Left lobe of liver (tissue), 2 donors: ENCODE measurements around the gene PCDHA1. TPM values are rescaled to one million over a fixed set of nuclear protein-coding genes. Genes with fewer than 3 reads are reported as not detected.
"Not testable (repeated sequence)": the region's sequence is repeated elsewhere in the genome, so short reads cannot be mapped to it uniquely, and the experiment has no call there.

Source experiments
- ATAC-seq: fragments of 200-7000 bp; cut with Tn5 transposase; one replicate; pipeline ENCODE4 v1.9.1; 2020; ENCODE audit warnings: mild to moderate bottlenecking, moderate library complexity
- DNase-seq: peaks from one replicate; pipeline ENCODE4 v3.0.0-alpha.2; 2020; ENCODE audit warnings: low spot score
- total RNA-seq: library from RNA; stranded (reverse); gene quantifications from one replicate; pipeline ENCODE4 v1.2.1, GENCODE V29; 2021
- donor health status: DM: no; HTN: no; CAD: no; lungs with moderate emphysema.
- donor health status: DM: no; HTN: yes; CAD: no.

PCDHA1 gene
- total RNA-seq, 1 donor from 2014 or later = not detected

GRCh38 chr5:140808241-140808888, 22.4 kb downstream of the PCDHA1 start:
- not testable (repeated sequence) for DNase-seq, ATAC-seq

GRCh38 chr5:140808889-140809291, 22.9 kb downstream of the PCDHA1 start:
- ATAC-seq (no peak), DNase-seq (no peak)

- DNase-seq = no peak
- no peak for ATAC-seq
These were observed 35.7 kb downstream of the PCDHA1 start, which contains the start of gene PCDHA5 for GRCh38 chr5:140821375-140822280. Gene PCDHA5 (plus strand): TSS chr5:140821613.

GRCh38 chr5:140822281-140822629, 36.3 kb downstream of the PCDHA1 start:
- DNase-seq = no peak
- ATAC-seq = no peak

GRCh38 chr5:140822969-140823368, 37.0 kb downstream of the PCDHA1 start:
- DNase-seq, ATAC-seq: not testable (repeated sequence)

- DNase-seq (no peak), ATAC-seq (no peak)
These were observed 37.5 kb downstream of the PCDHA1 start for GRCh38 chr5:140823475-140823874.

- DNase-seq (no peak), ATAC-seq (no peak)
These were observed 41.9 kb downstream of the PCDHA1 start, which contains the start of gene PCDHA6 for GRCh38 chr5:140827704-140828361. Gene PCDHA6 (plus strand): TSS chr5:140827960. CDS start chr5:140828092, 132 bp downstream.

- ATAC-seq (no peak), DNase-seq (no peak)
These were observed 42.4 kb downstream of the PCDHA1 start for GRCh38 chr5:140828362-140828737.

GRCh38 chr5:140829511-140830501, 43.9 kb downstream of the PCDHA1 start:
- DNase-seq, ATAC-seq: not testable (repeated sequence)

- DNase-seq (no peak), ATAC-seq (no peak)
These were observed 48.1 kb downstream of the PCDHA1 start, which contains the start of gene PCDHA7 for GRCh38 chr5:140833993-140834392. Gene PCDHA7 (plus strand): TSS chr5:140834269. CDS start chr5:140834384, 115 bp downstream.

- ATAC-seq, DNase-seq: not testable (repeated sequence)
These were observed 48.6 kb downstream of the PCDHA1 start for GRCh38 chr5:140834439-140835008.

- ATAC-seq (no peak), DNase-seq (no peak)
These were observed 49.9 kb downstream of the PCDHA1 start for GRCh38 chr5:140835622-140836510.

GRCh38 chr5:140840978-140841962, 55.3 kb downstream of the PCDHA1 start, which contains the start of gene PCDHA8:
Gene PCDHA8 (plus strand): TSS chr5:140841187. CDS start chr5:140841322, 135 bp downstream.
- DNase-seq (no peak), ATAC-seq (no peak)

GRCh38 chr5:140842798-140843733, 57.1 kb downstream of the PCDHA1 start:
- DNase-seq (no peak), ATAC-seq (no peak)

- not testable (repeated sequence) for ATAC-seq, DNase-seq
These were observed 62.5 kb downstream of the PCDHA1 start, which contains the start of gene PCDHA9 for GRCh38 chr5:140848139-140849102. Gene PCDHA9 (plus strand): TSS chr5:140848382. CDS start chr5:140848496, 114 bp downstream.
